H1 (cell line): ENCODE data around the gene CENPB. TPM values are rescaled to one million over a fixed set of nuclear protein-coding genes. Genes with fewer than 3 reads are reported as not detected.

Experiments
- CTCF ChIA-PET: fragments of 300-600 bp; sonication (Branson Sonifier 250); formaldehyde crosslinking; loops from one replicate; lab custom pipeline; 2021; ENCODE audit not compliant: partially characterized antibody; lab: Charles Lee
- POLR2A ChIA-PET: fragments of 300-600 bp; sonication (Branson Sonifier 250); formaldehyde crosslinking; loops from one replicate; lab custom pipeline; 2021; ENCODE audit warnings: inconsistent platforms; ENCODE audit not compliant: partially characterized antibody; lab: Charles Lee
- DNase-seq, 2 experiments: peaks; one replicate each; pipeline versions ENCODE4 v3.0.0 to v3.0.0-alpha.2; 2010 to 2022; ENCODE audit warnings: low spot score in 2 of 2, low read depth in 1 of 2, mixed read lengths in 1 of 2
- FAIRE-seq: peaks from 2 replicates; lab custom pipeline; 2011; peaks lifted over from hg19 to GRCh38; lab: Jason Lieb, UNC
- H2AFZ ChIP-seq: 2 replicates; pipeline ENCODE4 v1.8.1; 2012; ENCODE audit warnings: low read length, inconsistent platforms
- H2AK5ac ChIP-seq: 2 replicates; pipeline ENCODE4 v1.6.1; 2013; ENCODE audit warnings: low read depth, low read length
- H2BK120ac ChIP-seq: replicated peaks from 2 replicates; pipeline ENCODE3; 2013; ENCODE audit warnings: low read depth, low read length, inconsistent platforms
- H2BK12ac ChIP-seq: 2 replicates; pipeline ENCODE4 v1.6.1; 2013; ENCODE audit warnings: low read depth, low read length
- H2BK15ac ChIP-seq: 2 replicates; pipeline ENCODE4 v1.6.1; 2013; ENCODE audit warnings: low read length
- H2BK20ac ChIP-seq: 2 replicates; pipeline ENCODE4 v1.6.1; 2013; ENCODE audit warnings: low read length
- H2BK5ac ChIP-seq: 2 replicates; pipeline ENCODE4 v1.6.1; 2013; ENCODE audit warnings: low read depth, low read length
- H3K14ac ChIP-seq: 2 replicates; pipeline ENCODE4 v1.6.1; 2013; ENCODE audit warnings: inconsistent platforms; ENCODE audit not compliant: insufficient read length
- H3K18ac ChIP-seq: 2 replicates; pipeline ENCODE4 v1.6.1; 2013; ENCODE audit warnings: low read length; ENCODE audit errors: extremely low read depth
- H3K23ac ChIP-seq: 2 replicates; pipeline ENCODE4 v1.6.1; 2013; ENCODE audit warnings: inconsistent platforms; ENCODE audit not compliant: insufficient read length
- H3K23me2 ChIP-seq: 2 replicates; pipeline ENCODE4 v1.6.1; 2013; ENCODE audit warnings: low read depth, low read length
- H3K27ac ChIP-seq: 2 replicates; pipeline ENCODE4 v1.6.1; 2011; ENCODE audit warnings: low read depth, low read length, inconsistent platforms
- H3K27me3 ChIP-seq, 4 experiments: replicated peaks in 1 of 4; 1 replicate in 1 of 4; 2 replicates in 3 of 4; pipeline versions ENCODE4 v1.6.1 to v1.8.1; 2011 to 2013; ENCODE audit warnings: low read length in 3 of 4, mild to moderate bottlenecking in 3 of 4, inconsistent platforms in 2 of 4, mixed read lengths in 2 of 4, moderate library complexity in 1 of 4; ENCODE audit not compliant: control insufficient read depth in 3 of 4, insufficient read depth in 3 of 4; ENCODE audit errors: extremely low read depth in 1 of 4
- H3K36me3 ChIP-seq, 4 experiments: 2 replicates each; pipeline versions ENCODE4 v1.6.1 to v1.8.1; 2011 to 2013; ENCODE audit warnings: mild to moderate bottlenecking in 4 of 4, low read length in 3 of 4, moderate library complexity in 2 of 4, control low read depth in 1 of 4, inconsistent platforms in 1 of 4; ENCODE audit not compliant: insufficient read depth in 4 of 4, control insufficient read depth in 2 of 4
- H3K4ac ChIP-seq: replicated peaks from 2 replicates; pipeline ENCODE3; 2013; ENCODE audit warnings: low read length, low read depth, mixed read lengths, inconsistent platforms; ENCODE audit not compliant: insufficient read length
- H3K4me1 ChIP-seq, 4 experiments: replicated peaks in 1 of 4; 1 replicate in 1 of 4; 2 replicates in 3 of 4; pipeline versions ENCODE4 v1.6.1 to v1.8.1; 2011 to 2013; ENCODE audit warnings: low read length in 3 of 4, inconsistent platforms in 2 of 4, mixed read lengths in 1 of 4; ENCODE audit not compliant: insufficient read depth in 4 of 4, control insufficient read depth in 3 of 4
- H3K4me2 ChIP-seq, 2 experiments: 2 replicates each; pipeline versions ENCODE4 v1.6.1 to v1.8.1; 2011 to 2013; ENCODE audit warnings: low read depth in 2 of 2, low read length in 2 of 2, control low read depth in 1 of 2, inconsistent platforms in 1 of 2, mild to moderate bottlenecking in 1 of 2; ENCODE audit not compliant: insufficient read depth in 1 of 2
- H3K4me3 ChIP-seq, 4 experiments: fragments of 200-600, 300-600 bp in 1 of 4; sonication (generic), shearing (Covaris generic), sonication (Bioruptor Twin) in 1 of 4; 2 replicates each; pipeline versions ENCODE4 v1.5.1 to v1.8.1; 2011 to 2016; ENCODE audit warnings: low read length in 4 of 4, low read depth in 3 of 4, control low read depth in 2 of 4, inconsistent platforms in 2 of 4, mild to moderate bottlenecking in 2 of 4, mixed read lengths in 1 of 4, moderate library complexity in 1 of 4; ENCODE audit not compliant: insufficient read depth in 2 of 4; ENCODE audit errors: extremely low read depth in 1 of 4
- H3K56ac ChIP-seq: replicated peaks from 2 replicates; pipeline ENCODE3; 2013; ENCODE audit warnings: low read depth, mild to moderate bottlenecking, mixed read lengths, low read length, inconsistent platforms; ENCODE audit not compliant: insufficient read length
- H3K79me1 ChIP-seq: 2 replicates; pipeline ENCODE4 v1.6.1; 2013; ENCODE audit warnings: low read depth, low read length, control low read depth
- H3K79me2 ChIP-seq, 2 experiments: 2 replicates each; pipeline versions ENCODE4 v1.6.1 to v1.8.1; 2012 to 2013; ENCODE audit warnings: low read length in 2 of 2, mild to moderate bottlenecking in 2 of 2, inconsistent platforms in 1 of 2; ENCODE audit not compliant: insufficient read depth in 2 of 2, control insufficient read depth in 1 of 2
- H3K9ac ChIP-seq, 4 experiments: replicated peaks in 1 of 4; 1 replicate in 1 of 4; 2 replicates in 3 of 4; pipeline versions ENCODE4 v1.6.1 to v1.8.1; 2011 to 2013; ENCODE audit warnings: low read depth in 3 of 4, low read length in 3 of 4, control low read depth in 2 of 4, mild to moderate bottlenecking in 2 of 4, moderate library complexity in 2 of 4, inconsistent platforms in 1 of 4; ENCODE audit errors: extremely low read depth in 1 of 4
- H3K9me3 ChIP-seq, 2 experiments: 2 replicates each; pipeline versions ENCODE4 v1.6.1 to v1.8.1; 2012 to 2013; ENCODE audit warnings: mild to moderate bottlenecking in 2 of 2, moderate library complexity in 2 of 2, control low read depth in 1 of 2, inconsistent platforms in 1 of 2, low read depth in 1 of 2, low read length in 1 of 2, mixed read lengths in 1 of 2; ENCODE audit not compliant: insufficient read depth in 2 of 2
- H4K20me1 ChIP-seq, 2 experiments: replicated peaks in 1 of 2; 2 replicates each; pipeline versions ENCODE3 to v1.8.1; 2011 to 2013; ENCODE audit warnings: inconsistent platforms in 2 of 2, low read length in 2 of 2, mild to moderate bottlenecking in 1 of 2; ENCODE audit not compliant: insufficient read depth in 2 of 2, control insufficient read depth in 1 of 2
- H4K5ac ChIP-seq: 2 replicates; pipeline ENCODE4 v1.6.1; 2013; ENCODE audit warnings: low read length, low read depth, mixed read lengths, inconsistent platforms; ENCODE audit not compliant: insufficient read length
- H4K8ac ChIP-seq: 2 replicates; pipeline ENCODE4 v1.8.0; 2013; ENCODE audit warnings: mild to moderate bottlenecking, moderate library complexity, low read length, inconsistent platforms; ENCODE audit not compliant: insufficient read depth; ENCODE audit errors: extremely low read depth
- H4K91ac ChIP-seq: replicated peaks from 2 replicates; pipeline ENCODE3; 2013; ENCODE audit warnings: low read length, mixed read lengths, inconsistent platforms; ENCODE audit not compliant: insufficient read length
- BACH1 ChIP-seq: IDR thresholded peaks from 2 replicates; pipeline ENCODE4 v1.6.1; 2012; ENCODE audit warnings: low read length, improper control_type of control experiment
- CBX5 ChIP-seq: fragments of 300-800, 300-1000 bp; sonication (generic); IDR thresholded peaks from 2 replicates; pipeline ENCODE4 v1.7.1; 2016; ENCODE audit warnings: antibody characterized with exemption, low read length, low read depth
- CBX8 ChIP-seq: fragments of 300-800, 300-1000 bp; sonication (generic); IDR thresholded peaks from 2 replicates; pipeline ENCODE4 v1.7.1; 2016; ENCODE audit warnings: low read depth, low read length, borderline replicate concordance
- CHD1 ChIP-seq: IDR thresholded peaks from 2 replicates; pipeline ENCODE4 v1.6.1; 2012; ENCODE audit warnings: low read depth, low read length, improper control_type of control experiment
- CHD2 ChIP-seq: IDR thresholded peaks from 2 replicates; pipeline ENCODE4 v1.6.1; 2012; ENCODE audit warnings: low read length, improper control_type of control experiment
- EP300 ChIP-seq, 2 experiments: IDR thresholded peaks; 1 replicate in 1 of 2; 2 replicates in 1 of 2; pipeline ENCODE4 v1.6.1; 2011 to 2012; ENCODE audit warnings: low read depth in 2 of 2, low read length in 2 of 2, mild to moderate bottlenecking in 2 of 2, borderline replicate concordance in 1 of 2, inconsistent platforms in 1 of 2, moderate library complexity in 1 of 2
- JUN ChIP-seq: IDR thresholded peaks from 2 replicates; pipeline ENCODE4 v1.6.1; 2011; ENCODE audit warnings: low read depth, mild to moderate bottlenecking, improper control_type of control experiment, low read length
- KDM5A ChIP-seq: fragments of 200-600 bp; IDR thresholded peaks from 2 replicates; pipeline ENCODE4 v1.7.1; 2012; ENCODE audit warnings: mild to moderate bottlenecking, low read length, inconsistent platforms, mixed read lengths
- PHF8 ChIP-seq: fragments of 200-600 bp; sonication (generic); conservative IDR thresholded peaks from 2 replicates; pipeline ENCODE4 v1.7.1; 2012; ENCODE audit warnings: low read depth, mild to moderate bottlenecking, inconsistent platforms, low read length, moderate library complexity
- RNF2 ChIP-seq: fragments of 200-900, 300-1000 bp; sonication (generic); IDR thresholded peaks from 2 replicates; pipeline ENCODE4 v1.7.1; 2016; ENCODE audit warnings: borderline replicate concordance, low read depth, mild to moderate bottlenecking, antibody characterized with exemption, low read length; ENCODE audit not compliant: poor library complexity, severe bottlenecking; ENCODE audit errors: missing control alignments
- TAF7 ChIP-seq: optimal IDR thresholded peaks from 2 replicates; pipeline ENCODE3; 2011; ENCODE audit warnings: low read depth, mild to moderate bottlenecking, inconsistent platforms, low read length, moderate library complexity, borderline replicate concordance
- TCF12 ChIP-seq: IDR thresholded peaks from 2 replicates; pipeline ENCODE4 v1.6.1; 2011; ENCODE audit warnings: low read depth, mild to moderate bottlenecking, low read length
- WGBS, 2 experiments: shearing (Covaris generic) in 1 of 2; methylation state at CpG; one replicate each; pipeline versions ENCODE4 v1.1.6 to v1.1.7; 2013 to 2015; ENCODE audit warnings: low lambda C conversion rate in 2 of 2, mixed read lengths in 2 of 2, inconsistent platforms in 1 of 2, low coverage in 1 of 2, missing lambda C conversion rate in 1 of 2; ENCODE audit not compliant: insufficient replicate concordance in 2 of 2, insufficient coverage in 1 of 2, insufficient read length in 1 of 2; ENCODE audit errors: extremely low coverage in 1 of 2, missing lambda C conversion rate in 1 of 2; 5-methylcytosine and 5-hydroxymethylcytosine counted together
- polyA plus RNA-seq, 7 experiments: library from polyadenylated mRNA; depleted of rRNA in 3 of 7; stranded (reverse) in 5 of 7; unstranded in 2 of 7; fragments of >200 nt in 5 of 7; fragments of 200-250 nt in 2 of 7; gene quantifications; 1 replicate in 5 of 7; 2 replicates in 1 of 7; 4 replicates in 1 of 7; pipeline versions ENCODE4 v1.2.1 to v1.2.3, GENCODE V29; 2011 to 2013; ENCODE audit warnings: missing spikeins in 2 of 7, mixed read lengths in 2 of 7
- total RNA-seq: library from RNA; stranded (reverse); fragmentation: NEBNext Ultra II Directional; extraction: Animal tissue kit (Norgen Biotek cat#: 25700); gene quantifications from 2 replicates; pipeline ENCODE4 v1.2.1, GENCODE V29; 2021
- TF ChIP-seq, protein P1 (sequence below): IDR thresholded peaks from 2 replicates; pipeline ENCODE4 v1.6.1; 2012; ENCODE audit warnings: inconsistent platforms

The CENPB gene
- total and polyA plus RNA-seq, 2 of the 8 experiments (the other 6 are each of a cell fraction or from before 2014, with no cell fraction given): 17.7 to 51.6 TPM

DNA sequence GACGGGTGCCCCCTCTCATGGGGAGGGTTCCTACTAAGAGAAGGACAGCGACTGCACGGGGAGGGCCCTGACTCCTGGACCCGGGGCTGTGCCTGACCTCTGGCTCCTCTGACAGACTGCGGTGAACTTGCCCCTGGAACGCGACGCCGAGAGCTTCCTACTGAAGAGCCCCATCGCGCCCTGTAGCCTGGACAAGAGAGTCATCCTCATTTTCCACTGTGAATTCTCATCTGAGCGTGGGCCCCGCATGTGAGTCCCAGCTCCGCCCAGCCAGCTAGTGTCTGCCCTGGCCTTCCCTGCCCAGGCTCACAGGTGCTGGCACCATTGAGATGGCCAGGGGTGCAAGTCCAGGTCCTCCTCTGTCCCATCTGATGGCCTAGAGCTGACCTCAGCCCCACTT is 16.7 kb upstream of the CENPB start:
- Histone ChIP-seq H2AFZ (no peak overlapping the region), H3K4ac (no peak overlapping the region), H3K18ac (no peak overlapping the region), H3K4me3 (no peak overlapping the region), H3K23me2 (no peaks in the 10 kb centered on the region), H3K79me1 (no peaks in the 10 kb centered on the region; the same call in 1 of the 2 replicates), H2BK12ac (no peak overlapping the region), H3K14ac (no peak overlapping the region), H4K20me1 (peaks cover 3% of the 10 kb centered on the region in 2 experiments), H3K4me1 (peaks cover 14 to 38% (median 30%) of the 10 kb centered on the region in 4 experiments), H4K91ac (no peak overlapping the region), H3K79me2 (no peaks in the 10 kb centered on the region), H2BK20ac (no peak overlapping the region), H4K8ac (no peak overlapping the region), H2BK5ac (no peak overlapping the region), H3K27me3 (no peaks in the 10 kb centered on the region), H3K27ac (no peak overlapping the region), H3K23ac (no peak overlapping the region), H3K9ac (no peak overlapping the region), H2BK120ac (no peak overlapping the region), H4K5ac (no peak overlapping the region), H3K56ac (no peak overlapping the region), H3K4me2 (no peak overlapping the region), H2BK15ac (no peak overlapping the region), H3K36me3 (peaks cover 4 to 35% (median 30%) of the 10 kb centered on the region in 4 experiments), H3K9me3 (no peaks in the 10 kb centered on the region), H2AK5ac (no peak overlapping the region)
- ChIA-PET POLR2A (interaction anchor here (1.1 kb wide), 1 partner anchor 50 kb away, joined by 3 read pairs; no protein-coding TSS in a partner anchor), CTCF (interaction anchor here (0.5 to 1.0 kb wide), 2 partner anchors 35 to 269 kb away, joined by 3 to 4 read pairs; no protein-coding TSS in a partner anchor)
- 85% methylated on average over 14 of the region's 14 CpGs; no CpG with 5 or more reads in 1 of the 2 experiments for WGBS, 2 experiments
- FAIRE-seq (no peak), DNase-seq (no peak)
- TF ChIP-seq CBX5 (no peak), JUN (no peak), PHF8 (no peak), CHD2 (no peak), CHD1 (no peak), TAF7 (no peak), KDM5A (no peak), EP300 (IDR thresholded peaks at IDR 0.05; ENCODE audit: borderline replicate concordance in 1 of 2, low read depth in 2 of 2, low read length in 2 of 2) (no peak), CBX8 (no peak), BACH1 (no peak), TCF12 (no peak), RNF2 (no peak)
- TF ChIP-seq, protein P1, sequence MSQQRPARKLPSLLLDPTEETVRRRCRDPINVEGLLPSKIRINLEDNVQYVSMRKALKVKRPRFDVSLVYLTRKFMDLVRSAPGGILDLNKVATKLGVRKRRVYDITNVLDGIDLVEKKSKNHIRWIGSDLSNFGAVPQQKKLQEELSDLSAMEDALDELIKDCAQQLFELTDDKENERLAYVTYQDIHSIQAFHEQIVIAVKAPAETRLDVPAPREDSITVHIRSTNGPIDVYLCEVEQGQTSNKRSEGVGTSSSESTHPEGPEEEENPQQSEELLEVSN: no peak
